HPDE6-E6E7 (cell line): ENCODE measurements around the gene CYP39A1.

Experiments
- DNase-seq: peaks from one replicate; pipeline ENCODE4 v3.0.0; 2011; ENCODE audit warnings: missing footprints; ENCODE audit errors: extremely low spot score

Gene CYP39A1

DNA sequence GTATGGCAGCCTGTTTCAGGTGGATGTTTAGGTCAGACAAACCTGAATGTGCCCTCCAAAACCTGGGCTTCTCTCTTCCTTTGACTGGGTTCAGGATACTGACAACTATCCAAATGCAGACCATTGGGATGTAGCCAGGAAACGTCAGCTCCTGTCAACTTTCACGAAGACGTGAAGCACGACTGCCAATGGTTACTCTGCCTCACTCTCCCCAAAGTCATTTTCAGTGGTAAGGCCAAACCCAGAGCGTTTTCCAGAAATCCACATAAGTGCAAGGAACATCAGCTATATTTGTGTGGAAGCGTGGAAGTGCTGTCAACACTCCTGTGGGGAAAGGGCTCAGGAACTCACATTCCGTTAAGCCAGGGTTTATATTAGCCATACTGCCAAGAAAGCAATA lies 141.3 kb downstream of the CYP39A1 start:
- DNase-seq: no peak

- no peak for DNase-seq
Measured at GRCh38 chr6:46510651-46511050, 142.0 kb downstream of the CYP39A1 start.

DNA sequence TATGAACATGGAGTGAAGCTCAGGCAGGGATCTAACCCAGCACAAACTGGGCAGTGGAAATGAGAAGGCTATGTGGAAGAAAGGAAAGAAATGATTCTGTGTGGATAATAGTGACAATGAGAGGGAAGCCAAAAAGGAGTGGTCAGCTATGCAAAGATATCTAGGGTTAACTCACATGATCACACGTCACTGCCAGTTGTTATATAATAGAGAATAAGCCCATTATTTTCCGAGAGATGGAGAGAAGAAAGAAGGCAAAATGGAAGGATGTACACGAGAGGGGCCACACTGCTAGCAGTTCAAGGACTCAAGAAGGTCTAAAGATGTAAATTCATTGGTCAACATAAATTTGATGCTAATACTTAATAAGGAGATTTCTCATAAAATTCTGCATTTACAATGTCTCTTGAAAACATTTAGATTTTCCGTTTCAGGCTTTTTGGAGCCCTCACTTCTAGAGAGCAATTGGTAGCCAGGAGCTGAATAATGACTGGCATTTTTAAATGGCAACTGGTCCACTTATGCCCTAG lies 142.6 kb downstream of the CYP39A1 start:
- no peak for DNase-seq

DNA sequence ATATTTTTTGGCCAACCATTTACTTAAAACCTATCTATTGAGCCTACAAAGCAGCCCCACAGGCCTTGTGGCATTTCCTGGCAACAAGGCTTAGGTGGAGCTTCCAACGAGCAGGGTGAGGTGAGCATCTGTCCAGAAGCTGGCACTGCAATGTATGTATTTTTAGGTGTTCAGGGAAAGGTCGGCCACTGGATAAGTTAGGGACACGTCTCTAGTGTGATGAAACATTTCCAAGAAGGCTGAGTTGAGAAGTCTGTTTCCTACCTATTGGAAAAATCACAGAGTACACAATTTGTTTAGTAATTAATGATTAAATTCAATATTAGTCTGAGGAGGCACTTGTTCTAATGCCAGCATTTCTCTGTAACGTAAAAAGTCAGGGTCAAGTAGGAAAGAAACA lies 143.6 kb downstream of the CYP39A1 start:
- DNase-seq: no peak

GRCh38 chr6:46507426-46507825 lies 145.2 kb downstream of the CYP39A1 start:
- DNase-seq: no peak

DNA sequence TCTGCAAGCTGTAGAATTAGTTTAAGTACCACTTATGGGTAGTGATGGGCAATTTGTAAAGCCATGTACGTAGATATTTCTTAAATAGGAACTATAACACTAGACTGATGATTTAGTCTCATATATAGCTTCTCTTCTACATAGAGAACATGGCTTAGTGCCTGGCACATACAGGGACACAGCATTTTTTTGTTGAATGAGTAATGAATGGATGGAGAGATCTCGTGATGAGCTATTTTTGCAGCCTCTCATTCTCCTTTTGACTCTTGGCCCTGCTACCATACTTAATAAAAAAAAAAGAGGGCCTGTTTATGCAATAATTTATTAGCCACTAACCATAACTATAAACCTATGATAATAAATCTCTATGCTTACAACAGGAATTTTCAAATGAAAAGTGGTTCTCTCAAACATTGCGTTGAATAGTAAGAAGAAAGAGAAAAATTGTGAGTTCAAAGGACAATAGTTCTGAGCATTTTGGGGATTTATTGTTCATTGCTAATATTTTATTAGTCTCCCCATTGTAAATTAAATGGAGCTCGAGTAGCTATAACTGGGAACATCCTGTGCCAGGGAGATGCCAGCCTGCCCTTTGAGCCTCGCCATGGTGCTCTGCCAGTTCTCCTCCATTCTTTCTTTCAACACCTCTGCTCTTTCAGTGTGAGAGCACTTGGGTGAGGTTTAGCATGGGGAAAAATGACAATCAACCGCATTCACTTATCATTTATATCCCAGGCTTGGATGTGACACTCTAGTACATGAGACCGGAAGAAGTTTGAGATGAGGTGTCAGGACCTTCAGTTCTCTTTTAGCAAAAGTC lies 146.7 kb downstream of the CYP39A1 start:
- no peak for DNase-seq

DNA sequence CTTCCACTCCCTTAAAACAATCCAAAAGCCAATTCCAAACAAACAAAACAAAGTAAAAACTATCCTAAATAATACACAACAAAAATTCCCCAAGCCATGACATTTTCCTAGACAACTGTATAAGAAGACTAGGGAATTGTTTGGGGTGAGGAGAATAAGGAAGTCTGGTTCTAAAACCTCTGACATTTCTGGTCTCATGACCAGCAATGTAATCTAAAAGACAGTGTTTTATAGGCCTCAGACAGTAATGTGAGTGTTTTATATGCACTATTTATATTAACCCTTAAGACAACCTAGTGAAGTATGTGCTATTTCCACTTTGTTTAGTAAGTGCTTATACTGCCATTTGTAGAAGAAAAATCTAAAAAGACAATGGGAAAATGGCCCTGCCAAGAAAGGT lies 148.4 kb downstream of the CYP39A1 start:
- DNase-seq: no peak

DNA sequence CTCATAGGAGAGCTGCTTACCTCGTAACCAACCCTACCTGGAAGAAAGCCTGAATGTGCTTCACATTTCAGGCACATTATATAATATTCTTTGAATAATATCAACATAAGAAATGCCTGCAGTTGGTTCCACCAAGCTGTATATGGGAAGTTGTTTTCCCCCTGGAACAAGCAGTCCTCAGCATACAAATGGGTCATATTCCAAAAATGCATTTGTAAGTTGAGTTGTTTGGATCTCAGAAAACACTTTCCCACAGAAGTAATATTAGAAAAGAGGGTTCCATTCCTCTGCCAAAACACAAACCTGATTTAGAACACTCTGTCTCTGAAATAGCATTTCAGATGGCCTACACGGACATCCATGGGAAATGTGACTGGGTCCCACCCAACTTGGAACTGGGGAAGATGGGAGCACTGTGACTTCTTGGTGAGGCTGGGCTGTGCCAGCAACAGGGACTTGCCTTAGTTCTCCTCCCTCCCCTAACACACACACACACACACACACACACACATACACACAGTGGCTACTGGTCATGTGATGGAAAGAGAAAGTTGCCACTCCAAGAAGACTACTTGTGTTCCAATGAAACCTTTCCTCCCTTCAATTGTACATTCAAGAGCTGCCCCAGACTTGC lies 150.0 kb downstream of the CYP39A1 start:
- DNase-seq: no peak

GRCh38 chr6:46501136-46502089 lies 151.2 kb downstream of the CYP39A1 start:
- no peak for DNase-seq

GRCh38 chr6:46500382-46500781 lies 152.2 kb downstream of the CYP39A1 start:
- no peak for DNase-seq
